Activated T-cell treated with anti-CD3 and anti-CD28 coated beads, Interleukin-2, amount 50 U/mL, for 1 hour (primary cell): ENCODE data around the gene AOAH.

ENCODE experiments used
- DNase-seq: peaks from one replicate; pipeline ENCODE4 v3.0.0-alpha.2; 2020

Gene AOAH

GRCh38 chr7:36625247-36625646 is 99.0 kb downstream of the AOAH start:
- DNase-seq, result no peak

GRCh38 chr7:36623247-36623646 is 101.0 kb downstream of the AOAH start:
- no peak for DNase-seq

DNA sequence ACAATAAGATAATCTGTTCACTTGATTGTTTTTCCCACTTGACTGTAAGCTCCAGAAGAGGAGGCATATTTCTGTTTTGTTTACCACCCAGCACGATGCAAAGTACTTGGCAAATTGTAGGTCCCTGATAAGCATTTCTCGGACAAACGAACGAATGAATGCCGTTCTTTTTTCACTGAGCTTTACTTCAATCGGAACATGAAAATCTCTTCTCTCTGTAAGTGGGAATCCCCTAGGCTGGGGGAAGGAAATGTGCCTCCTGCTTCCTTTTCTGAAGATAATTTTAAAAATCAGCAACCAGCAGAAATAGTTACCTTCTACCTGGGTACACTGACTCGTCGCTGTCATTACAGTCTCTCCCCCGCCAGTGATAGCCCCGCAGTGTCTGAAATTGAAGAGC is 102.9 kb downstream of the AOAH start:
- DNase-seq, result no peak

DNA sequence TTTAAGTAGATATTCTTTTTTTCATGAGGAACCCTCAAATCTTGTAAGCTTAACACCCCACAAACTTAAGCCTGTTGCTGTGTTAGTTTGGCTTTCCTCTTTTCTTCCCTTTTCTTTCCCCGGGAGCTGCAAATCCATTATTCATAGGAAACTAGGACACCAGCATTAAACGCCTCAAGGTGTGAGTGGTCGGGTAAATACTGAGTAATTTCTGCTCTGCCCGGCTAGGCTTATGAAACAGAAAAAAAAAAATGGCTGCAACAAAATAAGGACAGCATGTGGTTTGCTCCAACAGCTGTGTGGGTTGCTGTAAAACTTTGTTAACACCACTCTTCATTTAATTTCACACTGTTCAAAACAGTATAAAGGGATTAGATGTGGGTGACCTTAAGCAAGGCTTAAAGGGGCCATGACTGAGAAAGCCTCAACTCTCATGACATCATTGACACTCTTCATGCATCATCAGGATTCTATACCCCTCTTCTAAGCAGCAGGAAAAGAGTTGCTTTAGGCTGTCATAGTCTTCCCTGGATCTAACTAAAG is 104.1 kb downstream of the AOAH start:
- no peak for DNase-seq

DNA sequence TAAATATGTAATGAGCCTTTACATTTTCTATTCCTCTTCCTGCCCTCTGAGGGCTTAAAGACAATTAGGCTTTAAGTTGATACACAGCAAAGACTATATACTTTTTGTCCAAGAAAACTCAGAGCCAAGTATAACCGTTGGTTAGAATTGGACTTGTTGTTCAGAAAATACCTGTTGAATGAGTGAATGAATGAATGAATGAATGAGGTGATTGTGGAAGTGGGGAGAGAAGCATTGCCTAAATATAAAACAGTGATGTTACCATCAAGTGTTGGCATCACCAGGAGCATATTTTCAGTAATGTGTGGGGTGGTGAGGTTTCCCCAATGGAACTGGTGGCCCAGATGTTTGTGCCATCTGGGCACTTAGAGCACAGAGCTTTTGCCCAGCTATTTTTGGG is 106.9 kb downstream of the AOAH start:
- no peak for DNase-seq

DNA sequence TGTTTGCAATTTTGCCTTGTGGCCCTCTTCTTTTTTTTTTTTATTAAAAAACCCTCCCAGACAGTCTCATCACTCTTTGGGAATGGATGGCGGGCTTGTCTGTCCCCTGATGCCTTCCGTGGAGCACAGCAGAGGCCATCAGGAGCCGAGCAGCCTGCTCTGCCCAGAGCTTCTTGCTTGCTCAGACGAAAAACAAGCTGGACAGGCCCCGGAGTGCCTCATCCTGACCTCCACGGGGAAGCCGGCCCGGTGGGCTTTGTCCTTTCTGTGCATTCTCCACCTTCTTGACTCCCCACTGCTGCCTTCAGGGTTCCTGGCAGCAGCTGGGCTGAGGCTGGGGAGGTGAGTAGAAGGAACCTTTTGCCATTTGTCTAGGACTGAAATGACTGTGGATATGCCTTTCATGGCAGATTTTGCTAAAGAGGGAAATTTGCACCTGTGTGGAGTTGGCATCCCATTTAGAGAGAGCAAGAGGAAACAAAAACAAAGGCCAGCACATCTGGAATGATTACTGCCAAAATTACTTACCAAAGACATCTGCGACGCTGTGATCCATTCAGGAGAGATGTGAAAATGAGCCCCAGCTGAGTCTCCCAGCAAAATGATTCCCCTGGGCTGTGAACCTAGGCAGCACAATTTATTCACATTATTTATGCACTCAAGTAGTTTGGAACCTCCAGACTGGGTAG is 108.3 kb downstream of the AOAH start:
- DNase-seq, result no peak

DNA sequence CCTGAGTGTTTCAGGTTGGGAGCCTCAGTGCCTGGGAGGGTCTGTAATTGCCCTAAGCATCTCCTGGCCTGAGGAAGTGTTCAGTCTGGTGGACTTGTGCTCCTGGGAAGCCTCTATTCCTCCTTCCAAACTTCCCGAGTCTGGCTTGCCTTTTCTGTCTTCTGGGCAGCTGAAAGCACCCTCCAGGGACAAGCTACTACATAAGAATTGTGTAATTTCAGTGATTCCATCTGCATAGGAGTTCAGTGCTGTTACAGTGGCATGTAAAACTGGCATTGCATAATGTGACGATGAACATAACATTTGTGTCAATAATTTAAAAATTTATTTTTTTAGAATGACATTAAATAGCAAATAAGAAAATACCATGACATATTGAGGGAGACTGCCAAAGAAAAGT is 109.3 kb downstream of the AOAH start:
- no peak for DNase-seq

DNA sequence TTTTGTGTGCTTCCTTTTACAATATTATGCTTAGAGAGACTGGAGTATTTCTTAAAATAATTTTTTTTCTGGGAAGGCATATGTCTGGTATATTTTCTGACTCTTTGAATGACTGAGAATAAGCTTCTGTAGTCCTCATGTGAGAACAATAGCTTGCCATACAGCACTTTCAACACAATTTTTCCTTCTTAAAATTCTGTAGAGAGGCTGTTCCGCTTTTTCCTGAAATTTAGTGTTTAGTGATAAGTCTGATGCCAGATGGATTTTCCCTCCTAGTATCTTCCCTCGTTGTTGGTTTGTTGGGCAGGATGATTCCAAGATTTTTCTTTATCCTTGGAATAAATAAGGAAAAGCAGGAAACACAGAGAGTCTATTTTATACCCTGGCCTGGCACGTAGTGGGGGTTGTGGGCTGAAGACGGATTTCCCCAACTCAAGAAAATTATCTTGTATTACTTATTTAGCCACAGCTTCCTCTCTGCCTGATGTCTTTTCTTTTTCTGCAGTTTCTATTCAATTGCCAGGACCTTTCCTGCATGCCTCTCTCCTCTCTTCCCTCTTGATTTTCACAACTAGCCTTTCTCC is 111.2 kb downstream of the AOAH start:
- no peak for DNase-seq

- no peak for DNase-seq
These were observed 112.6 kb downstream of the AOAH start for GRCh38 chr7:36611703-36612102.

DNA sequence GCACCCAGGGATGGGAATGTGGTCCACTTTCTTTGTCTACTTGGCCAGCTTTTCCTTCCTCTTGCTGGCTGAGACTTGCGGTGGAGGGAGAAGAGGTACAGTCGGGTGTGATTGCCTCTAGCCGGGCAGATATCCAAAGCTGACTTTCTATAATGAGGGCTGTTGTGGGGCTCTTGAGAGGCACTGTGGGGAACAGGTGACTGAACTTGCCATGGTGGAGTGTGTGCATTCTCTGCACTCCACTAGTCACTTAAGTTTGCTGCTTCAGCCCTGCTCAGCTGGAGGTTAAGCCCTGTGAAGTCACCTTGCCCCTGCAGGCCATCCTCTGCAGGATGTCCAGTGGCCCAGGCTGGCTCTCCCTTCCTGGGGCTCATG is 116.6 kb downstream of the AOAH start:
- DNase-seq, result no peak

- DNase-seq, result no peak
These were observed 117.1 kb downstream of the AOAH start for GRCh38 chr7:36606976-36607720.

DNA sequence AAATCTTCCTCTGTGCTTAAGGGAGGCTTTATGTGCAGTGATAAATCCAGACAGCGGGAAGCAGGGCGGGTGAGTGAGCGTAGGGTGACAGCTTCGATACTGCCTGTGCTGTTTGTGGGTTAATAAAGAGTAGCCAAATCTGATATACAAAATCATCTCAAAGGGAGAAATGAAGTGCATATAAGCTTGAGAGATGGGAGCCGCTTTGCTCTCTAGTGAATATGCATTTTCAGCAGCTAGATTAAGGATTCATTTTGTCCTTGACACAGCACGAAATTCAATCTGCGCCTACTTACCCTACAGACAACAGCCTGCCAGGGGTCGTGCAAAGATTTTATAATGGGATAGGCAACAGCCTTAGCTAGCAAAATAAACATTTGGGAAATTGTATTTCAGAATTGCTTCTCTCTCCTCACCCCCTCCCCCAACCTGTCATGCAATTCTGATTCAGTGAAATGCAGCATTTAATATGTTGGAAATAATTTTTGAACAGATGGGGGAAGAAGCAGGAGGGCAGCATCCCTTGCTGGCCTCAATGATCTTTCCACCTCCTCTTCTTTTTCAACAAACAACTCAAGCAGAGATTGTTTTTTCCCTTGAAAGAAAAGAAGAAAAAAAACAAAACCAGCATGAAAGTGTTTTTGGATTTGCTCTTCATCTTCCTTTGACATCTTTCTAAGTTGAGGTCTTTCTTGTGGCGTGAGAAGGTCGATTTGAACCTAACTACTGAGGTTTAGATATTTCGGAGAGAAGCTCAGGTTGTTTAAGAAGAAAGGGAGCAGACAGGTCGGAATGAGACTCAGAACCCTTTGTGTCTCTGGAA is 117.9 kb downstream of the AOAH start:
- no peak for DNase-seq

DNA sequence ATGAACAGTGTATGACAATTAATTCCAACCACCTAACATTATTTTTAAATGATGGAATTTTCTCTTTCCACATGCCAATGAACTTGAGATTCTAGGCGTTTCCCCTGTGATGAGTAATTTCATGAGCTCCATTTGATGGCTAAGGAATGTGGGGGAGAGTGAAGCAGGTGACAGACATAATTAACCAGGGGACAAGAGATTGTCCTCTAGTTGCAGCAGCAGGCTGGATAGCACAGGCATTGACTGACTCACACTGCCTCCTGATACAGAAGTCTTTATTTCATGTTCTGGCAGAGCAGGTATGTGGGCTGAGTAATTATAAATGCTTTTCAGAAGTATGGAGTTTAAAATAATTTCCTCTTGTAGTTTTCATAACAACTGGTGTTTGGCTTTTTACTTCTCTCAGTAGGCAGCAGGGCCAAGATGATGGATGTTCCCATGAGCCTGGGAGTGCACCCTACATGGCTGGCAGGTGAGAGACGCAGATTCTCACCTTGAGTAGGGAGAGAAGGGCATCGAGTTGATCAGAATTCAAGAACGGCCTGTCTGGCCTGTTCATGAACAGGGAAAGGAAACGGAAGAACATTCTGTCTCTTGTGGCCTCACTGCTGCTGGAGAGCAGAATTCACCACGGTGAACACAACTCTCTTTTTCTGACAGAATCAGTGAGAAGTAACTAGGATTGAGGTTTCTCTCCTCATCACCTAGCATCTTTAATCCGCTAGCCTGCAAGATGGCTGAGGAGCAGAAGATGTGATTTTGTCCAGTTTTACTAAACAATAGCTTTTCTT is 118.8 kb downstream of the AOAH start:
- no peak for DNase-seq

DNA sequence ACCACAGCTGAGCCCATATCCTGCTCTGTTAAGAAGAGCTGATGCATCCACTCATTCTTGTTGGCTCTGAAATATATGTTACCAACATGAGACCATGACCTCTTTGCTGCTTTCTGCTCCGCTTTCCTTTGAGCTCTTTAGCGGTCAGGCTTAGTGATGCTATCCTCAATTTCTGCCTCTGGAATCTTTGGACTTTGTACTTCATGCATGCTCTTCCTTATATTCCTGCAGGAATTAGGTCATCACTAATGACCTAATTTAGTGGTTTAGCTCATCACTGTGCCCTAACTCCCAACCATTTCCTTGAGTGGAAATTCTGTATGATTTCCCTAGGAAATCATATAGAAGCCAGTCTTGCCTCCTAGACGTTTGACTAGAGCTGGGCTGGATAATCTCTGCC is 119.5 kb downstream of the AOAH start:
- DNase-seq, result no peak

GRCh38 chr7:36602934-36603887 is 121.1 kb downstream of the AOAH start:
- no peak for DNase-seq

- DNase-seq, result no peak
These were observed 121.8 kb downstream of the AOAH start for GRCh38 chr7:36602511-36602910.

DNA sequence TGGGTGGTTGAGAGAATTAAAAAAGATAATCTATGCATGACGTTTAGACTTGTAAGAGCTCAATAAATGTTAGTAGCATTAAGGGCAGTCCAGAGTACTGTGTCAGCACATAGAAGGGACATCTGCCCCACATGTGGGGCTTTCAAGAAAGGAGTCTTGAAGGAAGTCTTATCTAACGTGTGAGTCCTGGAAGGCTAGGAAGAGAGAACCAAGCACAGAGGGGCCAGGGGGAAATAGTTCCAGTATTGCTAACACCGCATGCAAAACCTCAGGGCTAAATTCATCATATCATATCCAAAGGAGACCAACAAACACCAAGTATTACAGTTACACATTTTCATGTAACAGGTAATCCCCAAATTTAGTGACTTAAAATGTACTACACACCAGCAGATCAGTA is 122.7 kb downstream of the AOAH start:
- DNase-seq, result no peak

- DNase-seq, result no peak
These were observed 123.3 kb downstream of the AOAH start for GRCh38 chr7:36600869-36601530.

GRCh38 chr7:36600314-36600682 is 124.0 kb downstream of the AOAH start:
- DNase-seq, result no peak

DNA sequence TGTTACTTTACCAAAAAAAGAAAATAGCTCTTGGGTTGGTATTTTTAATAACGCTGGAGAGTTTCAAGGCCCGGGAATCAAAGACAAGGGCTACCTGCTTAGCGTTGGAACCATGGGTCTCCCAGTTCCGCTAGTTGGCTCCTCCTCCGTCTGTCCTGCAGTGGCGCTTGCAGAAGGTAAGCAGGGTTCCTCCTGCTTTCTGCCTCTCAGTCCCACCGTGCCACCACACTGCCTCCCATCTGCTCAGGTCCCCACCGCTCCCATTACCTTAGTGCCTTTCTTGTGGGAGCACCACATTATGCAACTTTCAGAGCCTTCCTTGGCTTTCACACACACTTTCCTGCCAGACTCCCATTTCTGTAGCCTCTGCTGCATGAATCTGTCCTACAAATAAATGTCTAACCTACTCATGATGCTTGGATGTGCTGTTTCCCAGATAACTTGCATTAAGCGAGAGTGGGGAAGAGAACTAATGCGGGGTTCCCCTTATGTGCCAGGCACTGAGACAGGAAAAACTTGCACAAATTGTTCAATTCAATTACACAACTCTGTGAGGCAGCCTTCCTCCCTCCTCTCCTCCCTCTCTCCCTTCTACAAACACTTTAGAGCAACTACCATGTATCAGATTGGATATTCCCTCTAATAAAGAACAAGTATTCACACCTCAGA is 124.5 kb downstream of the AOAH start:
- DNase-seq, result no peak
